ENCODE measurements around the gene SPATA6L. TPM values are rescaled to one million over a fixed set of nuclear protein-coding genes. Genes with fewer than 3 reads are reported as not detected.

Gene SPATA6L
- total and polyA plus RNA-seq, 2 of the 13 experiments (the other 11 are each of a cell fraction or from before 2014, with no cell fraction given) = 1.1 to 1.9 TPM

GRCh38 chr9:4662108-4662988 lies 3.9 kb downstream of the SPATA6L start, which contains the start of gene PLPP6 (continued):
- TF ChIP-seq ZUFSP (CRISPR knock-in tag; IDR thresholded peaks at IDR 0.05; ENCODE audit: borderline replicate concordance) (no peak), ZNF563 (CRISPR knock-in tag; IDR thresholded peaks at IDR 0.05) (peak; percentile 81), ZNF615 (CRISPR knock-in tag; IDR thresholded peaks at IDR 0.05; ENCODE audit: borderline replicate concordance) (0 out of 2 replicates have a peak, but pooled peaks have one; percentile 60), ZNF891 (CRISPR knock-in tag; IDR thresholded peaks at IDR 0.05) (no peak; the same call in 1 of the 2 replicates), HNRNPUL1 (IDR thresholded peaks at IDR 0.05; ENCODE audit: low read depth, low read length) (no peak), ZNF580 (CRISPR knock-in tag; IDR thresholded peaks at IDR 0.05; ENCODE audit: borderline replicate concordance, low read depth) (peak; percentile 90), ZBTB38 (CRISPR knock-in tag; IDR thresholded peaks at IDR 0.05) (peak; percentile 66; the same call in 1 of the 2 replicates), PREB (CRISPR knock-in tag; IDR thresholded peaks at IDR 0.05) (peak; percentile 35; the same call in 1 of the 2 replicates), ZNF670 (CRISPR knock-in tag; IDR thresholded peaks at IDR 0.05; ENCODE audit: borderline replicate concordance) (peak; percentile 90; the same call in 1 of the 2 replicates), ZNF121 (CRISPR knock-in tag; IDR thresholded peaks at IDR 0.05) (0 out of 2 replicates have a peak, but pooled peaks have one; percentile 47), ZNF331 (CRISPR knock-in tag; IDR thresholded peaks at IDR 0.05) (peak; percentile 45; the same call in 1 of the 2 replicates), KDM3A (CRISPR knock-in tag; IDR thresholded peaks at IDR 0.05; ENCODE audit: low read depth) (no peak; the same call in none of the 2 replicates), ASH2L (IDR thresholded peaks at IDR 0.05; ENCODE audit: insufficient read length, low read depth, low read length) (peak; percentile 90), SRF (IDR thresholded peaks at IDR 0.05; ENCODE audit: low read depth, low read length) (0 out of 2 replicates have a peak, but pooled peaks have one; percentile 13), MAFF (IDR thresholded peaks at IDR 0.05; ENCODE audit: low read depth, low read length) (no peak), CHD2 (IDR thresholded peaks at IDR 0.05; ENCODE audit: low read depth, low read length) (no peak), CREM (IDR thresholded peaks at IDR 0.05) (0 out of 2 replicates have a peak, but pooled peaks have one; percentile 14), CREM (CRISPR knock-in tag; IDR thresholded peaks at IDR 0.05) (no peak)
- TF ChIP-seq, protein P1, sequence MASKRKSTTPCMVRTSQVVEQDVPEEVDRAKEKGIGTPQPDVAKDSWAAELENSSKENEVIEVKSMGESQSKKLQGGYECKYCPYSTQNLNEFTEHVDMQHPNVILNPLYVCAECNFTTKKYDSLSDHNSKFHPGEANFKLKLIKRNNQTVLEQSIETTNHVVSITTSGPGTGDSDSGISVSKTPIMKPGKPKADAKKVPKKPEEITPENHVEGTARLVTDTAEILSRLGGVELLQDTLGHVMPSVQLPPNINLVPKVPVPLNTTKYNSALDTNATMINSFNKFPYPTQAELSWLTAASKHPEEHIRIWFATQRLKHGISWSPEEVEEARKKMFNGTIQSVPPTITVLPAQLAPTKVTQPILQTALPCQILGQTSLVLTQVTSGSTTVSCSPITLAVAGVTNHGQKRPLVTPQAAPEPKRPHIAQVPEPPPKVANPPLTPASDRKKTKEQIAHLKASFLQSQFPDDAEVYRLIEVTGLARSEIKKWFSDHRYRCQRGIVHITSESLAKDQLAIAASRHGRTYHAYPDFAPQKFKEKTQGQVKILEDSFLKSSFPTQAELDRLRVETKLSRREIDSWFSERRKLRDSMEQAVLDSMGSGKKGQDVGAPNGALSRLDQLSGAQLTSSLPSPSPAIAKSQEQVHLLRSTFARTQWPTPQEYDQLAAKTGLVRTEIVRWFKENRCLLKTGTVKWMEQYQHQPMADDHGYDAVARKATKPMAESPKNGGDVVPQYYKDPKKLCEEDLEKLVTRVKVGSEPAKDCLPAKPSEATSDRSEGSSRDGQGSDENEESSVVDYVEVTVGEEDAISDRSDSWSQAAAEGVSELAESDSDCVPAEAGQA (IDR thresholded peaks at IDR 0.05; ENCODE audit: low read depth) = peak; percentile 65; the same call in 1 of the 2 replicates
- TF ChIP-seq, protein P1 (CRISPR knock-in tag; IDR thresholded peaks at IDR 0.05; ENCODE audit: borderline replicate concordance) = peak; percentile 57; the same call in 1 of the 2 replicates

Data from HepG2 (cell line).